SK-N-SH (cell line): ENCODE results near the gene NEDD8. TPM values are rescaled to one million over a fixed set of nuclear protein-coding genes. Genes with fewer than 3 reads are reported as not detected.

Source experiments
- CTCF ChIA-PET: fragments of 300-600, 350-600 bp; formaldehyde crosslinking; extraction: SDS; loops from one replicate; lab custom pipeline; 2021; lab: Yijun Ruan, JAX
- POLR2A ChIA-PET: fragments of 350-600 bp; sonication (Branson Sonifier 250); formaldehyde crosslinking; extraction: SDS; loops from one replicate; lab custom pipeline; 2020; ENCODE audit warnings: antibody characterized with exemption, inconsistent platforms; lab: Yijun Ruan, JAX
- DNase-seq: peaks from one replicate; pipeline ENCODE4 v3.0.0; 2012
- H2AFZ ChIP-seq: fragments of 200-600 bp; sonication (generic); 2 replicates; pipeline ENCODE4 v1.8.1; 2016; ENCODE audit warnings: antibody characterized with exemption, mild to moderate bottlenecking, low read depth
- H3F3A ChIP-seq: fragments of 200-600 bp; sonication (generic); replicated peaks from 2 replicates; pipeline ENCODE3; 2016; ENCODE audit warnings: antibody characterized with exemption, mild to moderate bottlenecking; ENCODE audit not compliant: insufficient read depth
- H3K27ac ChIP-seq, 2 experiments: fragments of 200-500 bp in 1 of 2; fragments of 200-600 bp in 1 of 2; sonication (Bioruptor generic) in 1 of 2; sonication (generic), shearing (Covaris generic) in 1 of 2; 2 replicates each; pipeline versions ENCODE4 v1.5.1 to v1.6.1; 2014 to 2016; ENCODE audit warnings: low read depth in 2 of 2, inconsistent platforms in 1 of 2, low read length in 1 of 2, mild to moderate bottlenecking in 1 of 2, mixed read lengths in 1 of 2
- H3K27me3 ChIP-seq: fragments of 200-600 bp; sonication (generic), shearing (Covaris generic); 2 replicates; pipeline ENCODE4 v1.6.1; 2016; ENCODE audit warnings: mixed run types; ENCODE audit not compliant: insufficient read depth
- H3K36me3 ChIP-seq, 2 experiments: fragments of 200-500 bp in 1 of 2; fragments of 200-600 bp in 1 of 2; sonication (Bioruptor generic) in 1 of 2; sonication (generic) in 1 of 2; replicated peaks in 1 of 2; 2 replicates each; pipeline versions ENCODE3 to v1.5.1; 2014 to 2016; ENCODE audit warnings: low read length in 1 of 2, mild to moderate bottlenecking in 1 of 2; ENCODE audit not compliant: insufficient read depth in 2 of 2, control insufficient read depth in 1 of 2
- H3K4me1 ChIP-seq, 2 experiments: fragments of 200-500 bp in 1 of 2; fragments of 200-600 bp in 1 of 2; sonication (Bioruptor generic) in 1 of 2; sonication (generic), shearing (Covaris generic) in 1 of 2; 2 replicates each; pipeline versions ENCODE4 v1.5.1 to v1.6.1; 2014 to 2016; ENCODE audit warnings: low read depth in 1 of 2, low read length in 1 of 2, mixed run types in 1 of 2; ENCODE audit not compliant: insufficient read depth in 2 of 2, control insufficient read depth in 1 of 2
- H3K4me2 ChIP-seq: fragments of 200-600 bp; sonication (generic), shearing (Covaris generic); 2 replicates; pipeline ENCODE4 v1.6.1; 2017; ENCODE audit warnings: mixed run types
- H3K4me3 ChIP-seq, 2 experiments: fragments of 200-500 bp in 1 of 2; fragments of 200-600 bp in 1 of 2; sonication (Bioruptor generic) in 1 of 2; sonication (generic), shearing (Covaris generic) in 1 of 2; 2 replicates each; pipeline versions ENCODE4 v1.5.1 to v1.8.1; 2014 to 2016; ENCODE audit warnings: low read depth in 2 of 2, inconsistent platforms in 1 of 2, low read length in 1 of 2, mild to moderate bottlenecking in 1 of 2, mixed read lengths in 1 of 2, moderate library complexity in 1 of 2
- H3K79me2 ChIP-seq: fragments of 200-600 bp; sonication (generic); 2 replicates; pipeline ENCODE4 v1.8.1; 2017; ENCODE audit warnings: mild to moderate bottlenecking; ENCODE audit not compliant: insufficient read depth
- H3K9ac ChIP-seq: fragments of 200-600 bp; sonication (generic); 2 replicates; pipeline ENCODE4 v1.6.1; 2017; ENCODE audit warnings: mixed run types
- H3K9me2 ChIP-seq: fragments of 200-600 bp; sonication (generic); 2 replicates; pipeline ENCODE4 v1.6.1; 2017; ENCODE audit warnings: mixed run types
- H3K9me3 ChIP-seq: fragments of 200-600 bp; sonication (generic); 2 replicates; pipeline ENCODE4 v1.6.1; 2017; ENCODE audit warnings: mixed run types, mild to moderate bottlenecking, moderate library complexity
- H4K20me1 ChIP-seq: fragments of 200-600 bp; sonication (generic); 2 replicates; pipeline ENCODE4 v1.6.1; 2017; ENCODE audit warnings: mild to moderate bottlenecking, mixed run types; ENCODE audit not compliant: insufficient read depth
- CHD2 ChIP-seq: fragments of 150-350 bp; IDR thresholded peaks from 2 replicates; pipeline ENCODE4 v1.6.1; 2018; ENCODE audit warnings: low read length; ENCODE audit not compliant: partially characterized antibody
- ELF1 ChIP-seq: IDR thresholded peaks from 2 replicates; pipeline ENCODE4 v1.4.0; 2012
- FOSL2 ChIP-seq: IDR thresholded peaks from 2 replicates; pipeline ENCODE4 v1.4.0; 2012; ENCODE audit warnings: low read depth, mild to moderate bottlenecking, moderate library complexity, borderline replicate concordance
- GATA2 ChIP-seq: sonication (generic); formaldehyde crosslinking; IDR thresholded peaks from 2 replicates; pipeline ENCODE4 v1.5.0; 2020; ENCODE audit warnings: mild to moderate bottlenecking, missing genetic modification reagents
- IRF3 ChIP-seq: fragments of 150-350 bp; IDR thresholded peaks from 2 replicates; pipeline ENCODE4 v1.6.1; 2016; ENCODE audit warnings: mild to moderate bottlenecking, low read depth, low read length
- MXI1 ChIP-seq: IDR thresholded peaks from 2 replicates; pipeline ENCODE4 v1.6.1; 2012; ENCODE audit warnings: mild to moderate bottlenecking, low read depth, low read length, improper control_type of control experiment
- NFIC ChIP-seq: IDR thresholded peaks from 2 replicates; pipeline ENCODE4 v1.4.0; 2012; ENCODE audit warnings: borderline replicate concordance
- PBX3 ChIP-seq: IDR thresholded peaks from 2 replicates; pipeline ENCODE4; 2012
- RCOR1 ChIP-seq: fragments of 150-350 bp; IDR thresholded peaks from 2 replicates; pipeline ENCODE4 v1.6.1; 2017; ENCODE audit warnings: antibody characterized with exemption, low read length
- TAF1 ChIP-seq: IDR thresholded peaks from 2 replicates; pipeline ENCODE4 v1.6.1; 2012; ENCODE audit warnings: low read depth, mild to moderate bottlenecking, low read length, moderate library complexity, borderline replicate concordance
- TCF12 ChIP-seq: IDR thresholded peaks from 2 replicates; pipeline ENCODE4 v1.4.0; 2012
- USF1 ChIP-seq: IDR thresholded peaks from 2 replicates; pipeline ENCODE4 v1.4.0; 2012; ENCODE audit warnings: low read depth, borderline replicate concordance
- YY1 ChIP-seq: IDR thresholded peaks from 2 replicates; pipeline ENCODE4 v1.4.0; 2012; ENCODE audit warnings: low read depth, mild to moderate bottlenecking
- ZBTB33 ChIP-seq: IDR thresholded peaks from 2 replicates; pipeline ENCODE4 v1.4.0; 2012; ENCODE audit warnings: low read depth, borderline replicate concordance
- WGBS: methylation state at CpG from one replicate; pipeline ENCODE4 v1.1.6; 2017; ENCODE audit warnings: low lambda C conversion rate; 5-methylcytosine and 5-hydroxymethylcytosine counted together
- polyA plus RNA-seq, 3 experiments: library from polyadenylated mRNA; depleted of rRNA; stranded (reverse); fragments of >200 nt; gene quantifications; 2 replicates each; pipeline ENCODE4 v1.2.3, GENCODE V29; 2012

The NEDD8 gene
- polyA plus RNA-seq, 1 of the 3 experiments (the other 2 are of a cell fraction): 534 TPM

- no peak for TF ChIP-seq ZBTB33
- TF ChIP-seq MXI1: no peak
- no peak for TF ChIP-seq RCOR1
- TF ChIP-seq NFIC: no peak
- TF ChIP-seq TCF12: no peak
Observed at GRCh38 chr14:24250354-24250753, 18.2 kb upstream of the NEDD8 start (continued).

DNA sequence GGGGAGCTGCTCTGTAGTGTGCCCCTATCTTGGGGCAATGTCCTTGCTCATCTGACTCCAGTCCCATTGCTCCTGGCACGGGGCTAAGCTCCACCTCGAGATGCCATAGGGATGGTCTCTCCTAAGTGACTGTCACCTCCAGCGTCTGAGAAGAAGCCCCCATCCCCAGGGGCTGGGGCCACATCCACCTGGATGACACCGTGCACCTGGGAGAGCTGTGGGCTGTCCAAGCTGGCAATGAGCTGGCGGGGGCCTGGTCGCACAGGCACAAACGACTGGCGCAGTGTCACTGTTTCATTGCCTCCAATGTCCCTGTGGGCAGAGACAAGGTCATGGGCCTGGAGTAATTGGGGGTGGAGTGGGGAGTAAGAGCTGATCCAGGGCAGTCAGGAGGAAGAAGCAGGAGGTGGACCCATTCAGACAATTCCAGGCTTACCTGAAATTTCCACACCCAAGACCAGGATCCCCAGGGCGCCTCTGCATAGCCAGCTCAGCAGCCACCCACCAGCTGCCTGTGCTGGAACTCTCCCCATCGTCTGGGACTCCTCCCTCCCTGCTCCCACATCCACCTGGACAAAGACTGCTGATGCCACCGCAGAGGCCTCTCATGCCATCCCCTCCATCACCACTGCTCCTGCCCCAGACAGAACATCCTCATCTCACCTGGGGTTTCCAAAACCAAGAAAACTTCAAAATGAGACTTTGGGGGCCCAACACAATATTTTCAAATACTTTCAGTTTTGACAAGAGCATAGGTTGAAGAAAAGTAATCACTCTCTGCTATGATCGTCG lies 17.3 kb upstream of the NEDD8 start:
- CTCF ChIA-PET: interaction anchor here (1.5 to 3.9 kb wide), 3 partner anchors 48 to 116 kb away, joined by 7 to 20 read pairs (median 9); partner anchors contain the start of gene CIDEB
- H3K4me2 ChIP-seq: no peak overlapping the region
- no peaks in the 10 kb centered on the region for H3K36me3 ChIP-seq
- POLR2A ChIA-PET: no interaction called here
- H3F3A ChIP-seq: no peaks in the 10 kb centered on the region
- no peak overlapping the region for H3K4me3 ChIP-seq
- no peak for TF ChIP-seq TAF1
- no peak for TF ChIP-seq CHD2
- TF ChIP-seq GATA2 (CRISPR knock-in tag): no peak
- no peak for TF ChIP-seq FOSL2
- TF ChIP-seq RCOR1: no peak
- no peak for TF ChIP-seq USF1
- TF ChIP-seq IRF3: no peak
- TF ChIP-seq YY1: no peak
- TF ChIP-seq ELF1: no peak
- TF ChIP-seq PBX3: no peak
- TF ChIP-seq, all 33 proteins: peak for 0
- H3K9me3 ChIP-seq: no peaks in the 10 kb centered on the region
- no peaks in the 10 kb centered on the region for H3K79me2 ChIP-seq
- H3K9me2 ChIP-seq: no peaks in the 10 kb centered on the region
- H3K27me3 ChIP-seq: no peaks in the 10 kb centered on the region
- 61% methylated on average over 9 of the region's 13 CpGs for WGBS
- no peaks in the 10 kb centered on the region for H3K4me1 ChIP-seq
- no peak overlapping the region for H2AFZ ChIP-seq
- no peak for DNase-seq
- H3K9ac ChIP-seq: no peak overlapping the region
- no peak overlapping the region for H3K27ac ChIP-seq
- H4K20me1 ChIP-seq: no peaks in the 10 kb centered on the region
